C4-2B (cell line): ENCODE data around the gene SLC43A2.

Source experiments
- H3K27ac ChIP-seq: fragments of 450-650 bp; 2 replicates; pipeline ENCODE4 v1.5.1; 2017
- CTCF ChIP-seq: fragments of 450-650 bp; conservative IDR thresholded peaks from 2 replicates; pipeline ENCODE4 v1.5.1; 2017; ENCODE audit warnings: mild to moderate bottlenecking
- ZFX ChIP-seq: fragments of 450-650 bp; IDR thresholded peaks from 2 replicates; pipeline ENCODE4 v1.6.1; 2017

Gene SLC43A2

GRCh38 chr17:1548032-1548431, 80.6 kb downstream of the SLC43A2 start:
- no peak overlapping the region for H3K27ac ChIP-seq
- TF ChIP-seq ZFX: no peak
- TF ChIP-seq CTCF: no peak

- TF ChIP-seq CTCF: no peak
- TF ChIP-seq ZFX: no peak
Measured at GRCh38 chr17:1546292-1546922, 82.2 kb downstream of the SLC43A2 start.

GRCh38 chr17:1545618-1546017, 83.0 kb downstream of the SLC43A2 start:
- no peak overlapping the region for H3K27ac ChIP-seq
- TF ChIP-seq ZFX (no peak), CTCF (no peak)

More at GRCh38 chr17:1546292-1546922, 82.2 kb downstream of the SLC43A2 start:
- H3K27ac ChIP-seq: no peak overlapping the region

- no peak overlapping the region for H3K27ac ChIP-seq
- TF ChIP-seq ZFX (no peak), CTCF (no peak)
Measured at GRCh38 chr17:1542316-1542715, 86.3 kb downstream of the SLC43A2 start.

GRCh38 chr17:1541367-1541904, 87.2 kb downstream of the SLC43A2 start:
- H3K27ac ChIP-seq: no peak overlapping the region
- TF ChIP-seq ZFX (no peak), CTCF (no peak)

- TF ChIP-seq CTCF: no peak
- no peak for TF ChIP-seq ZFX
- no peak overlapping the region for H3K27ac ChIP-seq
Measured at GRCh38 chr17:1539811-1540210, 88.8 kb downstream of the SLC43A2 start.

GRCh38 chr17:1535737-1536136, 92.9 kb downstream of the SLC43A2 start:
- H3K27ac ChIP-seq: no peak overlapping the region
- TF ChIP-seq CTCF (no peak), ZFX (no peak)
